ENCODE results near the gene AXIN2.
"Not testable (repeated sequence)": the region's sequence is repeated elsewhere in the genome, so short reads cannot be mapped to it uniquely, and the experiment has no call there.

AXIN2 gene

GRCh38 chr17:65523411-65523810, 38.0 kb downstream of the AXIN2 start:
- in situ Hi-C loops (cut with MboI; ENCODE audit: low sequenced_read_pairs) = no loop called here

GRCh38 chr17:65522751-65523404, 38.6 kb downstream of the AXIN2 start:
- in situ Hi-C loops (cut with MboI; ENCODE audit: low sequenced_read_pairs) = no loop called here

GRCh38 chr17:65519462-65519861, 42.0 kb downstream of the AXIN2 start:
- in situ Hi-C loops (cut with MboI; ENCODE audit: low sequenced_read_pairs) = no loop called here

- in situ Hi-C loops (cut with MboI; ENCODE audit: low sequenced_read_pairs) = no loop called here
These were observed 43.2 kb downstream of the AXIN2 start for GRCh38 chr17:65518256-65518655.

- in situ Hi-C loops (cut with MboI; ENCODE audit: low sequenced_read_pairs) = no loop called here
These were observed 45.2 kb downstream of the AXIN2 start for GRCh38 chr17:65515959-65516948.

- in situ Hi-C loops (cut with MboI; ENCODE audit: low sequenced_read_pairs) = no loop called here
These were observed 45.9 kb downstream of the AXIN2 start for GRCh38 chr17:65515512-65515911.

GRCh38 chr17:65514541-65514940, 46.9 kb downstream of the AXIN2 start:
- in situ Hi-C loops (cut with MboI; ENCODE audit: low sequenced_read_pairs) = no loop called here

- in situ Hi-C loops (cut with MboI; ENCODE audit: low sequenced_read_pairs) = no loop called here
These were observed 47.4 kb downstream of the AXIN2 start for GRCh38 chr17:65514082-65514481.

GRCh38 chr17:65511316-65511715, 50.1 kb downstream of the AXIN2 start:
- in situ Hi-C loops (cut with MboI; ENCODE audit: low sequenced_read_pairs) = no loop called here

GRCh38 chr17:65509032-65509431, 52.4 kb downstream of the AXIN2 start:
- in situ Hi-C loops (cut with MboI; ENCODE audit: low sequenced_read_pairs) = no loop called here

- in situ Hi-C loops (cut with MboI; ENCODE audit: low sequenced_read_pairs) = not testable (repeated sequence)
These were observed 56.8 kb downstream of the AXIN2 start for GRCh38 chr17:65504673-65505072.

- in situ Hi-C loops (cut with MboI; ENCODE audit: low sequenced_read_pairs) = no loop called here
These were observed 57.3 kb downstream of the AXIN2 start for GRCh38 chr17:65504141-65504540.

GRCh38 chr17:65503557-65503956, 57.9 kb downstream of the AXIN2 start:
- in situ Hi-C loops (cut with MboI; ENCODE audit: low sequenced_read_pairs) = no loop called here

GRCh38 chr17:65498816-65499215, 62.6 kb downstream of the AXIN2 start:
- in situ Hi-C loops (cut with MboI; ENCODE audit: low sequenced_read_pairs) = no loop called here

GRCh38 chr17:65496801-65497200, 64.6 kb downstream of the AXIN2 start:
- in situ Hi-C loops (cut with MboI; ENCODE audit: low sequenced_read_pairs) = no loop called here

- in situ Hi-C loops (cut with MboI; ENCODE audit: low sequenced_read_pairs) = no loop called here
These were observed 66.1 kb downstream of the AXIN2 start for GRCh38 chr17:65495122-65496055.

- in situ Hi-C loops (cut with MboI; ENCODE audit: low sequenced_read_pairs) = no loop called here
These were observed 71.9 kb downstream of the AXIN2 start for GRCh38 chr17:65489413-65490155.

- in situ Hi-C loops (cut with MboI; ENCODE audit: low sequenced_read_pairs) = no loop called here
These were observed 72.8 kb downstream of the AXIN2 start for GRCh38 chr17:65488665-65489064.

- in situ Hi-C loops (cut with MboI; ENCODE audit: low sequenced_read_pairs) = no loop called here
These were observed 73.5 kb downstream of the AXIN2 start for GRCh38 chr17:65487990-65488389.

GRCh38 chr17:65487161-65487560, 74.3 kb downstream of the AXIN2 start:
- in situ Hi-C loops (cut with MboI; ENCODE audit: low sequenced_read_pairs) = no loop called here
